SK-MEL-5 (cell line): ENCODE results near the gene XIRP2. TPM values are rescaled to one million over a fixed set of nuclear protein-coding genes. Genes with fewer than 3 reads are reported as not detected.

ENCODE experiments used
- DNase-seq: peaks from one replicate; pipeline ENCODE4 v3.0.0-alpha.2; 2016; ENCODE audit warnings: low read depth, low spot score
- in situ Hi-C: cut with HindIII; loops from 2 replicates; pipeline ENCODE4 v1.10.0; 2016; ENCODE audit warnings: low sequenced_read_pairs, high pct_unique_total_duplicates, low pct_unique_long_range_greater_than_20kb
- total RNA-seq: library from RNA; depleted of rRNA; stranded (reverse); fragments of >200 nt; shearing (Covaris generic); gene quantifications from 2 replicates; pipeline ENCODE4 v1.2.3, GENCODE V29; 2014

The XIRP2 gene
- total RNA-seq, 1 experiment from 2014 or later: not detected

DNA sequence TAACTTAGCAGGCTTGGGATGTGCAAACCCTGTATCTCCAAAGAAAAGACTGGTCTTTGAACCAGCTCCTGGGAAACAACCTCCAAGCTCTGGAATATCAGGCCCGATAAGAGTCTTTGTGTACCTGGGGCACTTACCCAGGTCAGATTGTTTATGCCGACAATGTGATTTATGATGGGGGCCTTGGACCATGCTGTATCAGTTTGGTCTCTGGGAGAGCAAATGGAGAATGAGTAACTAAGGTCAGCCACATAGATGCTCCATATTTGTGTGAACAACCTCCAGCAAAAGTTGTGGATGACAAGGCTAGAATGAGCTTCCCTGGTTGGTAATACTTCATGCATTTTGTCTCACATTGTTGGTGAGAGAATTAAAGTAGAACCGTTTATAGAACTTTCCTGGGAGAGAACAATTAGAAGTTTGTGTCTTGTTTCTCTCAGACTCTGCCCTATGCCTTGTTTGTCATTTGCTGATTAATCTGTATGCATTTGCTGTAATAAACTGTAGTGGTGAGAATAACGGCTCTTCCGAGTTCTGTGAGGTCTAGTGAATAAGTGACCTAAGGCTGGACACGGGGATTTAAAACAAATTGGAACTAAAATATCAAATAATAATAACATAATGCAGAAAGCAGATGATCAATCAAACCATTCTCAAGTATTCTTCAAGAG lies 259.1 kb downstream of the XIRP2 start:
- in situ Hi-C loops: no loop called here
- no peak for DNase-seq

DNA sequence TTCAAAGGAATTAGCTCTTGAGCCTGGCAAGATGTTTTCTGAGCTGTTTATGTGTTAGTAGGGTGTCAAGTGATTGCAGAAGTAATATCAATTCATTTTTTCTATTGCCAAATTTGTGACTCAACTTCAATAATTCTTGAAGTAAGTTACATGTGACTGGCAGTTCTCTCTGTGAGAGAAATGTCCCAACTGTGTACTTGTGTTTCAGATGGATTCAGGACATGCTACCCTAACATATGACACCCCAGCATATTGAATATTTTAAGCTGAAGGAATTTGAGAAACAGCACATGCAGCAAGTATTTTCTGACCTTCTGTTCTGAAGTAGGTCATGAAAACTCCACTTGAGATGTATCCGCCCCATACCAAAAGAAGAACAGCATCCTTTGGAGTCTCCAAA lies 263.6 kb downstream of the XIRP2 start:
- DNase-seq: no peak
- in situ Hi-C loops: no loop called here

DNA sequence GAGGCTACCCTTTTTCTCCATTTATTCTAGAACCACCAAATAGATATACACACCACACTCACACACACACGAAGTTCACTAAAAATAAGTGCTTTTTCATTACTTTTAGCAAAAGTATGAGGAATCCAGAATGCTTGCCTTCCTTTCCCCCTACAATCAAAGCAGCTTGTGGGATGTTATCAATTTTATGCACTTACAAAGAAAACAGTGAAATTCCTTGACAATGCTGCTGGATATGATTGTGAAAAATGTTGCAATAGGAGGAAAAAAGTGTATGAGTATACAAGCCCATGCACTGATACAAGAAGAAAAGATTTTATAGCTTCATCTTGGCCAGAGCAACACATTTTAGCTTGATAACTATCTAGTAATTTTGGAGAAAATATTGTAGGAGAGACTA lies 269.2 kb downstream of the XIRP2 start:
- in situ Hi-C loops: no loop called here
- DNase-seq: no peak

DNA sequence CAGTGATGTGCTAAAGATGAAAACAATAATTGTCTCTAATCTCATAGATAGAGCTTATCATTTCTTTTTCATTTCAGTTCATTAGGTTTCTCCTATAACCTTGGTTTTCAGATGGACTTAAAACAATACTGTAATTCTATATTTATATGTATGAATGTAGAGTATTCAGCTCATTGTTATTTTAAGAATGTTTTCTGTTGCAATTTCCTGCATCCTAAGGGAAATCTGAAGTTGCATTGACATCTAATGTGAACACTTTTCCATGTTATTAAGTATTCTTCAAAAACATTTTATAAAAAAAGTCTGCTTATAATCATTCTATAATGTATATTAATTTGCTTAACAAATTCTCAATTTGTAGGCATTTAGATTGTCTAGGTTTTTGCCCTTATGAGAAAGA lies 288.9 kb downstream of the XIRP2 start:
- DNase-seq: no peak
- in situ Hi-C loops: no loop called here

DNA sequence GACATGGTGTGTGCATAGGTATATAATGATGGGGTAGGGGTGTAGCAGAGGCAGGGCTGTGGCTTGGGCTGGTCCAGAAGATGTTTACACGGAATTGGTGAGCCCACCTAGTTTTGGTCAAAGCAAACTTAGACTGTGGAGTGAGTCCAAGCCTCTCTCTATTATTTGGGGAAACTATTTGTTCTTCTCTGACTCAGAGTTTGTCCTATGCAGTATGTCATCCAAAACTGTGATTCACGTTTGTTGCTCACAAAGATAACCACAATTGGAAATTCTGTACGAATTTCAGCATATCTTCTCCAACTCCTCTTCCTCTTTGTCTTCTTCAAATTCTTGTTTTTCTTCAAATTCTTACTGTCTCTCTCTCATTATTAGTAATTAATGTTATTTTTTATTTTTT lies 292.9 kb downstream of the XIRP2 start:
- no peak for DNase-seq
- in situ Hi-C loops: no loop called here

DNA sequence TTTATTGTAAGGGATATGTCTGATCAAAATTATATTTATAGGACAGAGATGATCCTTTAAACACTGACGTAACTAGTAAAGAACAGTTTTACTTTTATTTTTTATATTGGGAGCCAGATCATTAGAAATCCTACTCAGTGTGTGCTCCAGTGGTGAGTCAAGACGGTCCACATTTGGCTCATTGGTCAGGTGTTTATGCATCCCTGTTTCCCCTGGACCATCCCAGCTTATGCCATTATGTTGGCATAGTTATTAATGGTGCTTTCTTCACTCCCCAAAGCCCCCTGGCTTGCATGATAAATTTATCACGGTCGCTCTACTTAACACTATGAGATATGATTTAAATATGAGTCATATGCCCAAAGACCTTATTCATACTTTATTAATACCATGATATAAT lies 293.4 kb downstream of the XIRP2 start:
- DNase-seq: no peak
- in situ Hi-C loops: no loop called here

DNA sequence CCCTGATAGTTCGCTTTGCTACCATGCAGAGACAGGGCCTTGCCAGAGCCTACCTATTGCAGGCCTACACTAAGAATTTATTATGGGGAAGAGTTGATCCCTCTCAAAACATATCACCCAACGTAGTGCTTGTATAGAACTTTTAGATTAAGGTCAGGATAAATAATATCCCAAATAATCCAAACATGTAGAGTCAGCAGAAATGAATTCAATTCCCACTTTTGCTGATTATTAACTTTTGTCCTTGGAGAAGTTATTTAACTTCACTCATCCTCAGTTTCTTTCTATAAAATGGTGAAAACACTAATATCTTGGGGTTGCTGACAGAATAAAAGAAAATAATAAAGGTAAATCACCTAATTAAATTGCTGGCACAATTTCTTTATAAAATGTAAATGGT lies 294.1 kb downstream of the XIRP2 start:
- no peak for DNase-seq
- in situ Hi-C loops: no loop called here

DNA sequence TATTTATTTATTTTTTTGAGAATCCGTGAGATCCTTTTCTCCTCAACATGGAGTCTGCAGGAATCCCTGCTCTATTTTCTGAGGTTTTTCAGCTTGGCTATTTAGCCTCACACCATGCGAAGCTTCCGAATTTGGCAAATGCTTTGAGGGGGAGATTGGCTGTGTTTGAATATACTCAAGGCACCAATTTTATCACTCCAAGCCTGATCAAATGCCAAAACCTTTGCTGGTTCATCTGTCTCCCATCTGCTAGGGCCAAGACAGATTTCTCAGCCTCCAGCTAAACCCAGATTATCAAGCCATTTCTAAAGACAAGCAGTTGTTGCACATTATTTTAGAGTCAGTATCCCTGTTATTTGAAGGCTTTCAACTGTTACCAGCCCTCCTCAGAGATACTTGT lies 295.7 kb downstream of the XIRP2 start:
- in situ Hi-C loops: no loop called here
- no peak for DNase-seq

DNA sequence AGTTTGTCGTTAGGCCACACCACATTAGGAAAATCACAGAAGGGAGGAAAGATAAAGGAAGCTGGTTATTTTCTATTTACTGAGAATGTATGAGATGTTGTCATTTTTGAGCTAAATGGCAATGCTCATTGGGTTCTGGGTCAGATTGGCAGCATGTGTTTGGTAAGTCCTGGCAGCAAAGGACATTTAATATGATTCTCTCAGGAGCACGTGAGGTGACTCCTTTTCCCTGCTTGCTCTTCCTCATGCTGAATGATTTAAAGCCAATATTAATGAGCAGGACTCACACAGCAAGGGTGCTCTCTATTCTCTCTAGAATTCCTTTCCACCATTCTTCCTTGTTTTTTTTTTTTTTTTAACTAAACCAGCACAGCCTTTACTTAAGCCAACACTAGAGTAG lies 298.2 kb downstream of the XIRP2 start:
- in situ Hi-C loops: no loop called here
- DNase-seq: no peak

DNA sequence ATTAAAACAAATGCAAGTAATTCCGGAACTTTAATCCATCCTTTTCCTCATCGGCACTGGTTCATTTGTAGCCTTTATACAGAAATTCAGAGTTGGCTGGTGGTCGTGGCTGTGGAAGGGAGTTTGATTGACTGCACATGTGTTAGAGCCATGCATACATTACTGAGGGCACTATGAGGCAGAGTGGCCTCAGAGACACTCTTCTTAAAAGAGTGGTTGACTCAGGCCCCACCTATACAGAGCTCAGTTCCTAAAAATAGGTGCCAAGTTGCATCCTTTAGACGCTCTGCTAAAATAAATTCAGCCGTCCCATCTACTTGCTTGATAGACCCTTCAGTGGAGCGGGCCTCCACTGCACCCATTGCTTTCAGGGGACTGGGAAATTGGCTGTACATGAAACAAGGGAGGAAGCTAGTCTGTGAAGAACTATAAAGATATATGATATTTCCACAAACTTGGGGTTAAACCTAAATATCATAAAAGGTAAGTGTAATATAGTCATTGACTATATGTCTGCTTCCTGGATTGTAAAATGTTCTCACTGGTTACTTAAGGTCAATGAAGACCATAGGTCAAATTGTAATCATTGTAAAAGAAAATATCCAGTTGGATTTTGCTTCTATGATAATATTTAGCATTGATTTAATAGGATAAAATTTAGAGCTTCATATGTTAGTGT lies 298.9 kb downstream of the XIRP2 start:
- in situ Hi-C loops: no loop called here
- no peak for DNase-seq

DNA sequence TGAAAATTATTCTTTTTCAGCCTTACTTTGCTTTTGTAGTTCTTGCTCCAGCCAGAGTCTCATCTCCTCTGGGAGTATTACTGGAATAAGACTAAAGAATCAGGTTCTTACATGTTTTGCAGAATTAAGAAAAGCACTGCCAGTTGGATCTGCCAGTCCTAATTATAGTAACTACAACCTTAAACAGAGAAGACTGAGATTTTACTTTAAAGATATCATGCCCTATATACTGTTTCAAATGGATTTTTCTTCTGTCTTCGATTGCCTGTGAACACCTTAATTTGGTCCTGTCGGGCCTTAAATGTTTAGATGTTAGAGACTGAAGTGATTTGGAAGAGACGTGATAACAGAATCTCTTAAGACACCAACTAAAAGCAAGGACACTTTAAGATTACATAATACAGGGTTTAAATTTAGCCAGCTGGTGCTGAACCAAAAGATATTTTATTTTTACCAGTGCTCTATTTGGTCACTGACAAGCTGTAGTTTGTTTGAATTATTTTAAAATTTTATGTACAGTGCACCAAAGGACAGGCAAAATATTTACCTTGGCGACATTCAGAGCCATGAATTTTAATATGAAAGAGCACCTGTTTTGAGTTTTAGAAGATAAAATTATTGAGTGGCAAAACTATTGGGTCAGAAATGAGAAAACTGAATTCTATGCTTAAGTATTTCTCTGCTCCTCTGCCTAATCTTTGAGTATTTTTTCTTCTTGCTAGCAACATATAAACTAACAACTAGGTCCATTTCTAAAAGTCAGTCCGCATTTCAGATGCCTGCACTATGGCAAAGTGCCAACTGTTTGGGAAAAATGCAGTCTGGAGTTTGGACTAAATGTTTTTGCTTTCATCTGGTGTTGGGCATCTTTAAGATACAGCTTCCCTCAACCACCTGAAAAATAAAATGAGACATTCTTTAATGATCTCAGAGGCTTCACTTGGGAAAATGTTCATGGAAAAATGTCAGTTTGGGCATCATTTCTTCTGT lies 300.0 kb downstream of the XIRP2 start:
- in situ Hi-C loops: no loop called here

DNA sequence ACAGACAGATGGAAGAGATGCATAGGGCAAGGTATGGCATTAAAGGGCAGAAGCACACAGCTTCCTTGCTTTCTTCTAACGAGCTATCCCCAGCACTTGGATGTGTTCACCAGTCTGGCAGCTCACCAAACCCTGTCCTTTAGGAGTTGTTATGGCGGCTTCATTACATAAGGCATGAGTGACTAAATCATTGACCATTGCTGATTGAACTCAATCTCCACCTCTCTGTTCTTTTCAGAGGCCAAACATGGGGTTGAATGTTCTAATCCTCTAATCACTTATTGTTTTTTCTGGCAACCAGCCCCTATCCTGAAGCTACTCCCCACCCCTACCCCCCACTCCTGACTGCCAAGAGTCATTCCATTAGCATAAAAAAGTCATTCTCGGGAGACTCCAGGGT lies 301.8 kb downstream of the XIRP2 start:
- DNase-seq: no peak
- in situ Hi-C loops: no loop called here

More for the DNA sequence above, 300.0 kb downstream of the XIRP2 start:
- no peak for DNase-seq

DNA sequence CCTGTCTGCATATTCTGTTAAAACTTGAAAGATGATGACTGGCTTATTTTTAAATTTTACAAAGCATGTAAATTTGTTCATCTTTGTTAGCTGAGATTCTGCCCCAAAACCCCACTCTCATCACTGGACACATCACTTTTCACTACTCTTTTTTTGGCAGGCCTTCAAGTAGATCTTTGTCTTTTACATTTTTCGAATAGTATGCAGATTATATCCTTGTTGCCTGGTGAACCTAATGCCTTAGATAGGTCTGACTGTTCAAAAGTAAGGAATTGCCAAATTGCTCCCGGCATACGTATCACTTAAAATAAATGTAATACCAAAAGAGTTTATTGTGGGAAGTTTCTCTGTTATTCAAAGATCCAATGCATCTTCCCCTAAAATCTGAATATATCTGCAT lies 303.3 kb downstream of the XIRP2 start:
- in situ Hi-C loops: no loop called here
- DNase-seq: no peak

DNA sequence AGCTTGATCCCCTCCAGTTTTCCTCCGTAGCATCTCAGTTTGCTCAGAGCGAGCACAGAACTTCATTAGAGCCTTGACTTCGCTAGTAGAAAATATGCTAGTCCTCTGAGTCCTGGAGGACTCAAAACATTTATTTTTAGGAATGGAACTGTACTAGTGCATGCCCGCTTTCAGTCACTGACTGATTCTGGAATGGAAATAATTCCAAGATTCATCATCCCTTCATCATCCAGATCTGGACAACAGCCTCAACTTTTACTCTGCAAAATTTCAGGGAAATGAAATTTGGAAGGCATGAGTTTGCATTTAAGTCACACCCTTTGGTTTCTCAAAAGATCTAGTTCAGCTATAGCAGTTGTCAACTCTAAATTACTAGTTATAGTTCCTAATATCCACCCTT lies 304.6 kb downstream of the XIRP2 start:
- in situ Hi-C loops: no loop called here

DNA sequence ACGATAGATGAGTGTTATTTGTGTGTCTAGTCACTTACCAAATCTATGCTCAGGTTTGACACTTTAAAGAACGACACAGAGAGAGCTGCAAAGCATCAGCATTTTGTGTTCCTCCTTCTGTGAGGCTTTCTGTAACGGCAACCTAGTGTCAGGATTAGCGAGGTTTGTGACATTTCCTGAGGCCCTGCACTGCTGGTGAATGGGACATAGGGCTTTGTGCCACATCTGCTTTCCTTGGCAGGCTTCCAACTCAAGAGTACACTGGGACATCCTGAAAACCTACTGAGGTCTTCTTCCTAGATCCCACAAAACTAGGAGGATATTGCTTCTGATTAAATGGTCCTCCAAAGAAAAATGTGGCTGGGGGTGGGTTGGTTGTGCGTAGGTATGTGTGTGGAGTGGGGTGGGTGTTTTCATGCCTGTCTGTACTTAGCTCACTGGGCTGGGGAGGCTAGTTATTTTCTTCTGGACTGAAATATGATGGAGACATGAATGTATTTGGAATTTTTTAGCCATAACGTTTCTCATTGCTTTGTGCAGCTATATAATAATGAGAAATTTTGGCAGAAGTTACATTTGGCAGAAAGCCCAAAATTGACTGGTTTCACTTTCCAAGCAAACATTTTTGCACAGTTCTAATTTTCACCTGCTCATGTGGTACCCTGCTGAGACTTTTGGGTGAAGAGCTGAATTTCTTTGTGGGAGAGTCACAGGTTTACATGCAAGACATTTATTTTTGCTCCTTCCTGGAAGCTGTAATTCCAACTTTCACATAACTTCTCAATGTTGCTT lies 308.4 kb downstream of the XIRP2 start:
- no peak for DNase-seq
- in situ Hi-C loops: no loop called here

More for the DNA sequence above, 304.6 kb downstream of the XIRP2 start:
- no peak for DNase-seq

DNA sequence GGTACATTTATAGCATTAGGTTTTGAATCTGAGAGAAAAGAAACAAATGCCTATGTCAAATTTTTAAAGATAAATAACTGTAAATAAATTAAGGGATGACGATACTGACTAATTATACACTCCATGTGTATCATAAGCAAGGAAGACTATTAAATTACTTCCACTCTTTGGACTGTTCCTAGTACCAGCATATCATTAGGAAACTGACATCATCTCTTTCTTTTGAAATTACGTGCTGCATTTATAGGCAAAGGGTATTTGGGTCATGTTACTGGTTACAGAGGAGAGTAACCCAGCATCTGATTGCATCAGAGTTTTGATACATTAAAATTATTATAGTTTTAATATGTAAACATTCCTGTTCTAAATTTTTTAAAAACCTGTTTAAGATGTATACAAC lies 309.7 kb downstream of the XIRP2 start:
- in situ Hi-C loops: no loop called here

DNA sequence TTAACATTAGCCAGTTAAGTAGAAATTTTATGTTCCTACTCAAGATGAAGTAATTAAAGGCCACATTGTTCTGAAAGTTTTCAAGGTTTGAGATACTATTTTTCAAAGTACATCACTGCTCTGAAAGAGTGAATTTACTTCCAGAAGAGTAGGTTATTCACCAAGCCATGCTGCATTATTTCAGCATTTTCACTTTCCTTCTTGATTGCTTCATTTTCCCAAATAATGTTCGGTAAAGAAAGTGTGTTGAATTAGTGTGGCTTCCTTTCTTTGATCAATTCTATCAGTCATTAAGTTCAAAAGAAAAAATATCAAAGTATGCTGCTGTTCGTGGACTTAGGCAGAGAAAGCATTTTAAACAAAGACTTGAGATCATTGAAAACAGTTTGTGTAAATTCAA lies 310.3 kb downstream of the XIRP2 start:
- in situ Hi-C loops: no loop called here
- no peak for DNase-seq

More for the DNA sequence above, 309.7 kb downstream of the XIRP2 start:
- no peak for DNase-seq

DNA sequence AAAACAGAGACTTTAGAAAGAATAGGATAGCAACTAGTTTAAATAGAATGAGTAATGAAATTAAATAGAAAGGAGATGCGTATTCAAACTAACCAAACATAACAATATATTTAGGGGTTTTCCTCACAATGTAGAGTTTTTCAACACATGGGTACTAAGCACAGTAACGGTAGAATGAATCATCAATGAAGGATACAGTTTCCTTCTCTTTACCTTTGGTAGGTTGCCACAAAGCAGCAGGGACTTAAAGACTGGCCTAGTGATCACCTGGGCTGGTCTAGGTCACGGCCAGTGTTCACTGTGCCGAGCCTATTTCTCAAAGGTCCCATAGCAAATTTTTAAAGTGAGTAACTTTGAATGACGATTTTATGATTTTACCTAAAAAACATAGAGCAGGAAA lies 311.7 kb downstream of the XIRP2 start:
- in situ Hi-C loops: no loop called here
- no peak for DNase-seq
